ENCODE measurements around the gene ACBD4.

Gene ACBD4

GRCh38 chr17:45136846-45137560 is 1.5 kb downstream of the ACBD4 start:
- DNase-seq (ENCODE audit: low read depth), result no peak

DNA sequence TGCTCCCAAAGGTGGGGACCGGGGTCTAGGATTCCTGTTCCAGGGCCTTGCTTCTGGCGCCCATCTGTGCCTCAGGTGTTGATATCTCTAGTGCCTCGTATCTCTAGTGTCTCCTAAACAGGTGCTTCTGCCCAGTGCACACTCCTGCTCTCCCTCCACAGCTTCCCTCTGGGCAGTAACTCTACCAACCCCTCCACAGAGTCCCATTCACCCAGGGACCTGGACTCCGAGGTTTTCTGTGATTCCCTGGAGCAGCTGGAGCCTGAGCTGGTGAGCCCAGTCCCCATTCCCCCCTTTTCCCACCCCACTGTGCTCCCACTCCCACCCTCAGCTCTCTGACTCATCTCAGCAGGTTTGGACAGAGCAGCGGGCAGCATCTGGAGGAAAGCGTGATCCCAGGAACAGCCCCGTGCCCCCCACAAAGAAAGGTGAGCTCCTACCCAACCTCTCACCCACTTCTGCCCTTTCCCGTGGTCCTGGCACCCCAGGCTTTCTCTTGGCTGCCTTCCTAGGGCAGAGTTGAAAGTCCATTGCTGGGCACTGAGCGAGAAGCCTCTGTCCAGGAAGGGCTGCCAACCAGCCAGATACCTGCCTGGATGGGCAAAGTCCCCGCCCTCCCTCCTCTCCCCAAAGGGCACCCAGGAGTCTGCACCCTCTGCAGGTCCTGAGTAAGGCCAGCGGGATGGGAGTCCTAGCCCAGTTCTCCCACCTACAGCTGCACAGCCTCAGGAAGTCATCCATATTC is 2.2 kb downstream of the ACBD4 start:
- DNase-seq (ENCODE audit: low read depth), result no peak

DNA sequence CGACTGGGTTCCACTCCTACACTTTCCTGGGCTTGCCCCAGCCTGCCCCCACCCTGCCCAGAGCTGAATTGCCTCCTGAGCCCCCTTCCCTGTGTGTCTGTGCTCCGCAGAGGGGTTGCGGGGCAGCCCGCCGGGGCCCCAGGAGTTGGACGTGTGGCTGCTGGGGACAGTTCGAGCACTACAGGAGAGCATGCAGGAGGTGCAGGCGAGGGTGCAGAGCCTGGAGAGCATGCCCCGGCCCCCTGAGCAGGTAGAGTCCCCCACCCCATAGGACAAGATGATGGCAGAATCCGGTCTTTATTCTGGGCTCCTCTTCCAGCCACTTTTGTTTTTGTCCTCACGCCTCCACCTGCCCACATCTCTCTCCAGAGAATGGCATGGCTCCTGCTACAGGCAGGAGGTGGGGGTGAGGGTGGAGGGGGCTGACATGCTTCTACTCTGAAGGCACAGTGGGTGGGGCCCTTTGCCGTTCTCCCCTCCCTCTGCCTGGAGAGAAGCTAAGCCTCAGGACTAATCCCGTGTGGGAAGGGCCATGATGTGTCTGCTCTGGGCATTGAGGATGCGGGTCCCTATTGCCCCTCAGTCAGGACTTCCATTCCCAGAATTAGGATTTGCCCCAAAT is 3.5 kb downstream of the ACBD4 start:
- DNase-seq (ENCODE audit: low read depth), result no peak

GRCh38 chr17:45139533-45139920 is 4.0 kb downstream of the ACBD4 start:
- DNase-seq (ENCODE audit: low read depth), result no peak

DNA sequence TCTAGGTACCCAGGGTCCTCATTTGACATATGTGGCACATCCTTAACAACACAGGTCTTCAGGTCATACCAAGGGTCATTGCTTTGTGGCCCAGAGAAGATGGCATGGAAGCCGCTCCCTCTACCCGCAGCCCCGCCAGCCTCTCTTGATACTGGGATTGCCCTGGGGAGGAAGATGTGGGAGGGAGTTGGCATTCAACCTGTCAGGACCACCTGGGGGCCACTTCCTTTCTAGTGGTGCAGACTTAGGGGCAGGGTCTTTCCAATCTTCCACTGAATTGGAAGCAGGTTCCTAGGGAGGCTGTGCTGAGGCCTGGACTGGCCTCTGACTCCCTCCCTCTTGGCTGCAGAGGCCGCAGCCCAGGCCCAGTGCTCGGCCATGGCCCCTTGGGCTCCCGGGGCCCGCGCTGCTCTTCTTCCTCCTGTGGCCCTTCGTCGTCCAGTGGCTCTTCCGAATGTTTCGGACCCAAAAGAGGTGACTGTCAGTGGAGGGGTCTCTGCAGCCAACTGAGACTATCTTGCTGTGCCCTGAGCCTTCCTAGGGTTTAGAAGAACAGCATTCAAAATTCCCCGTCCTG is 7.7 kb downstream of the ACBD4 start:
- DNase-seq (ENCODE audit: low read depth), result no peak

- no peak for DNase-seq (ENCODE audit: low read depth)
Measured at GRCh38 chr17:45143767-45144198, 8.3 kb downstream of the ACBD4 start.

DNA sequence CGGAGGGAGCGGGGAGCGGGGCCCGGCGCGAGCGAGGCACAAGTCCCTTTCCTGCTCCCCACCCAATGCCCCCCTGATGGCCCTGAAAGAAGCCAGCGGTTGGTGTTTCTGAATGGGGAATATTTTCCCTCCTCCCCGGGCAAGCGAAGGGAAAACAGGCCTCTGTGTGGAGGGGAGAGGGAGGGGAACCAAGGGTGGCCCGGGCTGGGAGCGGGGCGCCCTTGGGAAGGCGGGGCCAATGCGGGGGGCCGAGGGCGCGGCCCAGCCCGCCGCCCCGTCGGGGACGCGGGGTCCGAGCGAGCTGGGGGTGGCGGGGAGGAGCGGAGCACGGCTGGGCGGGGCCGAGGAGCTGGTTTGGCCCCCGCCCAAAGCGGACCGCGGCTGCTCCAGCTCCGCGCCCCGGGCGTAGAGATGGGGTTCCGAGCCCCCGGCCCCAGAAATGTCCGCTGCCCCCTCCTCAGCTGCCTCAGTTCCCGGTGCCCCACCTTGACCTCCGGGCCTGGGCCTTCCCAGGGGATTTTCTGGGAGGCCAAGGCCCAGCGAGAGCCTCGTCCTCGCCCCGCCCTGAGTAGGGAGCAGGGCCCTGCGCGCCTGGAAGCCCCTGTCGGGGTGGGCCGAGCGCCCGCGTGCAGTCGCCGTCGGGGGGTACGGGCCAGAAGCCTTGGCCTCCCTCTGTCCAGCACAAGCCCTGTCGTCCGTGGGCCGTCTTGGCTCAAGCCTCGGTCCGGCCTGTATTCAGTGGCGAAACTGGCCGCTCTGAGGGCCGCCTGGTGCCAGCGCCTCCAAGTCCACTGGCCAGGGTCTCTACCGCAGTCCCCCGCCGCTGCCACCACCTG is 8.9 kb downstream of the ACBD4 start:
- DNase-seq (ENCODE audit: low read depth), result no peak

DNA sequence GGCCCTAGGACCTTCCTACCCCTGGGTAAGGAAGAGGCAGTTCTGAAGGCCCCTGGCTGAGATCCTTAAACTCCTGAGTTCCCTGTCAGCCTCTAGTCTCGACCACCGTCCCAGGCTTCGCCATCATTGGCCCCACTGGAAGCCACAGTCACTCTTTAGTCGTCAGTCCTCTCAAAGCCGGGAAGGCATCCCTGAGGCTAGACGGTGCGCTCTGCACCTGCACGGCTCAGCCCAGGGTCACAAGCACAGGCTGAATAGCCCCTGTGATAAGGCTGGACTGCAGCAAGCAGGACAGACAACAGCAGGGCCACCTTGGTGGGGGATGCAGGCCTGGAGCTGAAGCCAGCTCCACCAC is 9.5 kb downstream of the ACBD4 start:
- DNase-seq (ENCODE audit: low read depth), result no peak

GRCh38 chr17:45146166-45146565 is 10.7 kb downstream of the ACBD4 start:
- no peak for DNase-seq (ENCODE audit: low read depth)

DNA sequence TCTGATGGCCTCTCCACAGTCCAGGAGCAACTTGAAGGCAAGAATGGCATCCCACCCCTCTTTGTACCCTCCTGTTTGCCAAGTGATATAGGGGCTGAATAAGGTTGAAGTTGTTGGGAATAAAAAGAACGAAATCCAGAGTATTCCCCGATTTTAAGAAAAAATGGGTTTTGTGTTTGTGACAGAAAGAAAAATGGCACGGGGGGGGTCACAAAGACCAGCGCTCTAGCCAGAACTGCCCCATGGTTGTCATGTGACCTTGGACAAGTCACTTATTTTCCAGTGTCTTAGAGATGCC is 11.1 kb downstream of the ACBD4 start:
- no peak for DNase-seq (ENCODE audit: low read depth)

DNA sequence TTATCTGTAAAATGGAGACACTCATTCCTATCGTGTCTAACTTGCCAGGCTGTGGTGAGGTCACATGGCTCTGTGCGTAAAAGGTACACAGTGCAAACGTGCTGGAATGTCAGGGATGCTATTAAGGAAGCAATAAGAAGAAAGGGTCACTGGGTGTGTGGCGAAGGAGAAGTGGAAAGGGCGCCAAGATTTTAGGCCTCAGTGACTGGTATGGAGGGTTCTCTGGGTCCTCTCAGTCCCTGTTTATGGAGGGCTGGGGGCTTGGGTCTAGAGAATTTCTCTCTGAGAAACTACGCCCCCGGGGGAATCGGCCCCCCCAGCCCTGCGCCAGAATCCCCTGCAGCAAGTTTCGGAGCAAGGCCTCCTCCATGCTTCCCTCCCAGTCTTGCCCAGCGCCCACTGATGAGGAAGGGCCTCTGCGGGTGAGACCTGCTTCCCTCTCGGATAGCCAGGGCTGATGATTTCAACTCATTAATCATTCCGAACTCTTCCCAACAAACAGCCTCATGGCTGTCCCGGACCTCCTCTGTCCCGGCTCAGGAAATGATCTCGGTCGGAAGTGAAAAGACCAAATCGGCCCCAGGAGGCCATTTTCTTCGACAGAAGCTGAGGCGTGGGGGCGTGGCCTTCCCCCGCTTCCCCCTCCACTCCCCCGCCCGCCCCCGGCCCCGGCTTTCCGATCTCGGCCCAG is 11.5 kb downstream of the ACBD4 start:
- no peak for DNase-seq (ENCODE audit: low read depth)

DNA sequence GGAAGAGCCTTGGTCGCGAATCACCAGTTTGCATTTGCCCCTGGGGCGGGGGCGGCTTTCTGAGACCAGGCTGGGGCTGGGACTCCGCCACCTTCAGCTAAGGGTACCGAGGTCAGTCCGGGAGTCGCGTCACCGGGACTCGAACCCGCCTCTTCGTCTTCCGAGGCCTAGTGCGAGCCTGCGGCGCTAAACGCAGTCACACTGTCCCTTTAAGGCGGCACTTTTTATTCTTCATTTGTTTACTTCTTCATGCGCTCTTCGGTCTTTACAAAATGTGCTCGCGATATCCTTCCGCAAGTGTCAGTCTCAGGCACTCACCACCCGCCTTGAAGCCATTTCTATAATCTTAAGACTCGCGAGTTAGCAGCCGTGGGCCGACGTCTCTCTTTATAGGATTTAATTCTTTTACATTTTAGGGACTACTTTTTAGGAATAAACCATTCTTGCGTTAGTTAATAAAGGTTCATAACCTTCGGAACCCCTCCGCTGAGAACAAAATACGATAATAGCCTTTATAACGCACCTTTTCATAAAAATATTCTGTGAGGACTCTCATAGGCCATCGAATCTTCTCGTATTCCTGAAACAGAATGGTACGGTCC is 12.2 kb downstream of the ACBD4 start:
- DNase-seq (ENCODE audit: low read depth), result peak; percentile 90

- DNase-seq (ENCODE audit: low read depth), result peak; percentile 99
Measured at GRCh38 chr17:45148183-45149036, 12.9 kb downstream of the ACBD4 start, which contains the start of gene HEXIM1. Gene HEXIM1 (plus strand): TSS chr17:45148475. CDS start chr17:45149191, 716 bp downstream.

DNA sequence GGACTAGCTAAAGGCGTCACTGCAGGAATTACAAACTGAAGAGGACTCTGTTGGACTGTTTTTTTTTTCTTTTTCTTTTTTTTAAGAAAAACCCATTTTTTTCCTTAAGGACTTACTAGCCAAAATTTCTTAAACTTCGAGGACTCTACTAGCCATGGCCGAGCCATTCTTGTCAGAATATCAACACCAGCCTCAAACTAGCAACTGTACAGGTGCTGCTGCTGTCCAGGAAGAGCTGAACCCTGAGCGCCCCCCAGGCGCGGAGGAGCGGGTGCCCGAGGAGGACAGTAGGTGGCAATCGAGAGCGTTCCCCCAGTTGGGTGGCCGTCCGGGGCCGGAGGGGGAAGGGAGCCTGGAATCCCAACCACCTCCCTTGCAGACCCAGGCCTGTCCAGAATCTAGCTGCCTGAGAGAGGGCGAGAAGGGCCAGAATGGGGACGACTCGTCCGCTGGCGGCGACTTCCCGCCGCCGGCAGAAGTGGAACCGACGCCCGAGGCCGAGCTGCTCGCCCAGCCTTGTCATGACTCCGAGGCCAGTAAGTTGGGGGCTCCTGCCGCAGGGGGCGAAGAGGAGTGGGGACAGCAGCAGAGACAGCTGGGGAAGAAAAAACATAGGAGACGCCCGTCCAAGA is 13.7 kb downstream of the ACBD4 start:
- DNase-seq (ENCODE audit: low read depth), result no peak

DNA sequence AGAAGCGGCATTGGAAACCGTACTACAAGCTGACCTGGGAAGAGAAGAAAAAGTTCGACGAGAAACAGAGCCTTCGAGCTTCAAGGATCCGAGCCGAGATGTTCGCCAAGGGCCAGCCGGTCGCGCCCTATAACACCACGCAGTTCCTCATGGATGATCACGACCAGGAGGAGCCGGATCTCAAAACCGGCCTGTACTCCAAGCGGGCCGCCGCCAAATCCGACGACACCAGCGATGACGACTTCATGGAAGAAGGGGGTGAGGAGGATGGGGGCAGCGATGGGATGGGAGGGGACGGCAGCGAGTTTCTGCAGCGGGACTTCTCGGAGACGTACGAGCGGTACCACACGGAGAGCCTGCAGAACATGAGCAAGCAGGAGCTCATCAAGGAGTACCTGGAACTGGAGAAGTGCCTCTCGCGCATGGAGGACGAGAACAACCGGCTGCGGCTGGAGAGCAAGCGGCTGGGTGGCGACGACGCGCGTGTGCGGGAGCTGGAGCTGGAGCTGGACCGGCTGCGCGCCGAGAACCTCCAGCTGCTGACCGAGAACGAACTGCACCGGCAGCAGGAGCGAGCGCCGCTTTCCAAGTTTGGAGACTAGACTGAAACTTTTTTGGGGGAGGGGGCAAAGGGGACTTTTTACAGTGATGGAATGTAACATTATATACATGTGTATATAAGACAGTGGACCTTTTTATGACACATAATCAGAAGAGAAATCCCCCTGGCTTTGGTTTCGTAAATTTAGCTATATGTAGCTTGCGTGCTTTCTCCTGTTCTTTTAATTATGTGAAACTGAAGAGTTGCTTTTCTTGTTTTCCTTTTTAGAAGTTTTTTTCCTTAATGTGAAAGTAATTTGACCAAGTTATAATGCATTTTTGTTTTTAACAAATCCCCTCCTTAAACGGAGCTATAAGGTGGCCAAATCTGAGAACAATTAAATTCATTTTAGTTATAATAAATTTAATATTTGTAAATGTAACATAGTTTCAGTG is 14.5 kb downstream of the ACBD4 start:
- no peak for DNase-seq (ENCODE audit: low read depth)

GRCh38 chr17:45150911-45151809 is 15.7 kb downstream of the ACBD4 start:
- DNase-seq (ENCODE audit: low read depth), result no peak

GRCh38 chr17:45155029-45155428 is 19.5 kb downstream of the ACBD4 start:
- no peak for DNase-seq (ENCODE audit: low read depth)

Measured in CMK (cell line).